ENCODE measurements around the gene PLA2G4D.
A peak's percentile ranks its signal among the peaks of the same experiment; 100 is the strongest.

PLA2G4D gene

GRCh38 chr15:42090781-42091180, 3.6 kb downstream of the PLA2G4D start:
- DNase-seq (ENCODE audit: low read depth in 2 of 3, low spot score in 2 of 3): no peak

- no peak for DNase-seq (ENCODE audit: low read depth in 2 of 3, low spot score in 2 of 3)
Measured at GRCh38 chr15:42090370-42090769, 4.0 kb downstream of the PLA2G4D start.

- no peak for DNase-seq (ENCODE audit: low read depth in 2 of 3, low spot score in 2 of 3)
Measured at GRCh38 chr15:42089942-42090341, 4.4 kb downstream of the PLA2G4D start.

- DNase-seq (ENCODE audit: low read depth in 2 of 3, low spot score in 2 of 3): no peak
Measured at GRCh38 chr15:42088801-42089640, 5.3 kb downstream of the PLA2G4D start.

- no peak for DNase-seq (ENCODE audit: low read depth in 2 of 3, low spot score in 2 of 3)
Measured at GRCh38 chr15:42087926-42088800, 6.2 kb downstream of the PLA2G4D start.

GRCh38 chr15:42087460-42087859, 6.9 kb downstream of the PLA2G4D start:
- DNase-seq (ENCODE audit: low read depth in 2 of 3, low spot score in 2 of 3): no peak

GRCh38 chr15:42085721-42086120, 8.6 kb downstream of the PLA2G4D start:
- DNase-seq (ENCODE audit: low read depth in 2 of 3, low spot score in 2 of 3): no peak

GRCh38 chr15:42085236-42085605, 9.1 kb downstream of the PLA2G4D start:
- DNase-seq (ENCODE audit: low read depth in 2 of 3, low spot score in 2 of 3): no peak

- DNase-seq (ENCODE audit: low read depth in 2 of 3, low spot score in 2 of 3): peak in 1 of 3 experiments; percentile 30
Measured at GRCh38 chr15:42084465-42085235, 9.7 kb downstream of the PLA2G4D start.

- no peak for DNase-seq (ENCODE audit: low read depth in 2 of 3, low spot score in 2 of 3)
Measured at GRCh38 chr15:42083916-42084315, 10.4 kb downstream of the PLA2G4D start.

- no peak for DNase-seq (ENCODE audit: low read depth in 2 of 3, low spot score in 2 of 3)
Measured at GRCh38 chr15:42083605-42083908, 10.8 kb downstream of the PLA2G4D start.

- DNase-seq (ENCODE audit: low read depth in 2 of 3, low spot score in 2 of 3): no peak
Measured at GRCh38 chr15:42082823-42083604, 11.3 kb downstream of the PLA2G4D start.

- DNase-seq (ENCODE audit: low read depth in 2 of 3, low spot score in 2 of 3): no peak
Measured at GRCh38 chr15:42082141-42082540, 12.2 kb downstream of the PLA2G4D start.

GRCh38 chr15:42080919-42081830, 13.2 kb downstream of the PLA2G4D start:
- no peak for DNase-seq (ENCODE audit: low read depth in 2 of 3, low spot score in 2 of 3)

GRCh38 chr15:42080186-42080918, 14.0 kb downstream of the PLA2G4D start:
- no peak for DNase-seq (ENCODE audit: low read depth in 2 of 3, low spot score in 2 of 3)

- DNase-seq (ENCODE audit: low read depth in 2 of 3, low spot score in 2 of 3): no peak
Measured at GRCh38 chr15:42079401-42079908, 14.9 kb downstream of the PLA2G4D start.

- no peak for DNase-seq (ENCODE audit: low read depth in 2 of 3, low spot score in 2 of 3)
Measured at GRCh38 chr15:42078903-42079302, 15.5 kb downstream of the PLA2G4D start.

GRCh38 chr15:42077689-42078088, 16.7 kb downstream of the PLA2G4D start:
- no peak for DNase-seq (ENCODE audit: low read depth in 2 of 3, low spot score in 2 of 3)

GRCh38 chr15:42073418-42073817, 20.9 kb downstream of the PLA2G4D start:
- no peak for DNase-seq (ENCODE audit: low read depth in 2 of 3, low spot score in 2 of 3)

Measured in activated CD8-positive, alpha-beta memory T cell treated with anti-CD3 and anti-CD28 coated beads for 48 hours (primary cell).